HG02678 (cell line): Measurements from ENCODE around the gene B4GALT5.

ENCODE experiments used
- ATAC-seq: cut with Tn5 transposase; IDR thresholded peaks from one replicate; pipeline ENCODE4 v1.9.1; 2021; ENCODE audit warnings: mild to moderate bottlenecking, moderate library complexity; ENCODE audit not compliant: unreplicated experiment

B4GALT5 gene

GRCh38 chr20:49660912-49661311 is 52.8 kb downstream of the B4GALT5 start:
- no peak for ATAC-seq

GRCh38 chr20:49659056-49659455 is 54.6 kb downstream of the B4GALT5 start:
- ATAC-seq, result no peak

GRCh38 chr20:49658508-49658907 is 55.2 kb downstream of the B4GALT5 start:
- no peak for ATAC-seq

- no peak for ATAC-seq
These were observed 56.4 kb downstream of the B4GALT5 start for GRCh38 chr20:49657118-49657901.

- ATAC-seq, result no peak
These were observed 57.4 kb downstream of the B4GALT5 start for GRCh38 chr20:49656304-49656703.

GRCh38 chr20:49653925-49654434 is 59.7 kb downstream of the B4GALT5 start:
- ATAC-seq, result no peak

- no peak for ATAC-seq
These were observed 64.0 kb downstream of the B4GALT5 start for GRCh38 chr20:49649672-49650071.

- no peak for ATAC-seq
These were observed 66.1 kb downstream of the B4GALT5 start for GRCh38 chr20:49647550-49647949.

GRCh38 chr20:49646528-49646927 is 67.2 kb downstream of the B4GALT5 start:
- ATAC-seq, result no peak

- no peak for ATAC-seq
These were observed 67.6 kb downstream of the B4GALT5 start for GRCh38 chr20:49646126-49646525.

- no peak for ATAC-seq
These were observed 68.6 kb downstream of the B4GALT5 start for GRCh38 chr20:49644980-49645565.

GRCh38 chr20:49642816-49643215 is 70.9 kb downstream of the B4GALT5 start:
- ATAC-seq, result no peak

- ATAC-seq, result no peak
These were observed 71.7 kb downstream of the B4GALT5 start for GRCh38 chr20:49641683-49642656.

GRCh38 chr20:49637046-49637637 is 76.5 kb downstream of the B4GALT5 start:
- no peak for ATAC-seq

GRCh38 chr20:49636447-49636846 is 77.2 kb downstream of the B4GALT5 start:
- ATAC-seq, result no peak

GRCh38 chr20:49635866-49636265 is 77.8 kb downstream of the B4GALT5 start:
- no peak for ATAC-seq

GRCh38 chr20:49635166-49635565 is 78.5 kb downstream of the B4GALT5 start:
- ATAC-seq, result no peak

GRCh38 chr20:49634116-49634515 is 79.6 kb downstream of the B4GALT5 start:
- no peak for ATAC-seq

- no peak for ATAC-seq
These were observed 80.0 kb downstream of the B4GALT5 start for GRCh38 chr20:49633643-49634042.

GRCh38 chr20:49633023-49633422 is 80.7 kb downstream of the B4GALT5 start:
- ATAC-seq, result no peak
